ENCODE results near the gene RIIAD1. TPM values are rescaled to one million over a fixed set of nuclear protein-coding genes. Genes with fewer than 3 reads are reported as not detected.

RIIAD1 gene
- total and polyA plus RNA-seq, 2 experiments from 2014 or later = 1.2 TPM; not detected in 1

DNA sequence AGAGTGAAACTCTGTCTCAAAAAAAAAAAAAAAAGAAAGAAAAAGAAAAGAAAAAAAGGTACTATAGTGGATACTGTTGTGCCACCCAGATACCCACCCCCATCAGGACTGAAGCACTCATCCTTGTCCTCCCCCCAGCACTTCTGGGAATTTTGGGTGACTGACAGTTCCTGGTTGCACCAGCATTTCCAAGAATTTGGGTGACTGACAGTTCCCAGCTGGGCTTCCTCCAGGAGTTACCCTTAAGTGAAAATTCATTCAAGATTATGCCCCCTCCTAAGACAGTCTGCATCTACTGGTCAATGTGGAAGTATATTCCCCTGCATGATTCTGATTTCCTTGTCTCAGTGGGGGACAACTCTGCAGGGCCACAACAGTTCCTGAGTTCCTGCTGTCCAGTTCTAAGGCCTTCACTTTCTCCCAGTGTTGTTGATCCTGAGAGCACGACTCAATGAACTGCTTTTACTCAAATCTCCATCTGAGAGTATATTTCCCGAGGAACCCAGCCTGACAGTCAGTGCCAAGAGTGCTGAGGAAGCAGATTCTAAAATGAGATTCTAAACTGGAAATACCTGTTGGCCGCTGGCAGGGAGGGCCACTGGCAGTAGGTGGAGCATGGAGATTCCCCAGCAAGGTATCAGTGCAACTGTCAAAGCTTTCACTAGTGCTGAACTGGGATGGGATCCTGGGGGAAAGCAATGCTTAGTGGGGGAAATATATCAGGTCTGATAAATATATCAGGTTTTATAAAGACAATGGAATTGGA is 18.5 kb downstream of the RIIAD1 start:
- peaks cover 25% of the 10 kb centered on the region for H3K27me3 ChIP-seq (replicated peaks; ENCODE audit: insufficient read depth)
- no peak overlapping the region for H3K27ac ChIP-seq
- no peaks in the 10 kb centered on the region for H3K79me2 ChIP-seq (ENCODE audit: insufficient read depth)
- no peaks in the 10 kb centered on the region for H3F3A ChIP-seq (ENCODE audit: insufficient read depth)
- no peak for DNase-seq
- TF ChIP-seq EZH2 (IDR thresholded peaks at IDR 0.05; ENCODE audit: insufficient read depth, poor library complexity, severe bottlenecking) (no peak), EZH2phosphoT487 (IDR thresholded peaks at IDR 0.05; ENCODE audit: insufficient read depth, low read depth) (no peak)
- no peaks in the 10 kb centered on the region for H3K36me3 ChIP-seq (ENCODE audit: low read depth)
- H3K4me3 ChIP-seq = no peak overlapping the region
- no peak overlapping the region for H2AFZ ChIP-seq
- H3K9me3 ChIP-seq (ENCODE audit: low read depth) = no peaks in the 10 kb centered on the region
- H3K4me2 ChIP-seq (ENCODE audit: unreplicated experiment) = no peak overlapping the region
- no peaks in the 10 kb centered on the region for H3K4me1 ChIP-seq (ENCODE audit: insufficient read depth)
- H4K20me1 ChIP-seq (ENCODE audit: insufficient read depth) = no peaks in the 10 kb centered on the region
- in situ Hi-C loops (cut with MboI) = loop anchor here (10.0 kb wide), 1 partner anchor 285 kb away; the partner anchor contains the start of gene POGZ
- no peak overlapping the region for H3K9ac ChIP-seq
- no peaks in the 10 kb centered on the region for H3K9me2 ChIP-seq (ENCODE audit: insufficient read depth)
- WGBS, 2 experiments (ENCODE audit: low coverage in 1 of 2, low lambda C conversion rate in 2 of 2, missing lambda C conversion rate in 2 of 2) = 51 to 61% methylated on average over 3 of the region's 3 CpGs

DNA sequence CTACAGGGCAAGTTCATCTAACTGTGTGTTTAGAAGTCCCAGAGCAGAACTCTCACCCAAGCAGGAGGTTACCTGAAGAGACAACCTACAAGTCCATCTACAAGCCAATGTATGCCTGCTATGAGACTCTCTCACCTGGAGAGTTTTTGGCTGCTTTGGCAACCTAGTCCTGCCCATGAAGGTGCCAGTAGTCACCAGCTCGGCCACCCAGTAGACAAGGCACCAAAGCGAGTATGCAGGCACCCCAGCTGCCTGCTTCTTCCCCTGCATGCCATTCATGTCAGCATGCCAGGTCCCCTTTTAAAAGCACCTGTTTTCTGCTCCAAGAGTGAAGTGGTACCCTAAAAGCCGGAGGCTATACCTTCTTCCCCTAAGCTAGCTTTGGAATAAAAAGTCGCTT is 20.2 kb downstream of the RIIAD1 start:
- Histone ChIP-seq H3K9ac (no peak overlapping the region), H3K4me1 (ENCODE audit: insufficient read depth) (no peaks in the 10 kb centered on the region), H2AFZ (no peak overlapping the region), H3K9me3 (ENCODE audit: low read depth) (no peaks in the 10 kb centered on the region), H3K36me3 (ENCODE audit: low read depth) (no peaks in the 10 kb centered on the region), H3F3A (ENCODE audit: insufficient read depth) (no peaks in the 10 kb centered on the region), H3K27ac (no peak overlapping the region), H3K79me2 (ENCODE audit: insufficient read depth) (no peaks in the 10 kb centered on the region), H4K20me1 (ENCODE audit: insufficient read depth) (no peaks in the 10 kb centered on the region), H3K27me3 (replicated peaks; ENCODE audit: insufficient read depth) (peaks cover 36% of the 10 kb centered on the region), H3K9me2 (ENCODE audit: insufficient read depth) (no peaks in the 10 kb centered on the region), H3K4me3 (no peak overlapping the region), H3K4me2 (ENCODE audit: unreplicated experiment) (no peak overlapping the region)
- no peak for DNase-seq
- TF ChIP-seq EZH2 (IDR thresholded peaks at IDR 0.05; ENCODE audit: insufficient read depth, poor library complexity, severe bottlenecking) (no peak), EZH2phosphoT487 (IDR thresholded peaks at IDR 0.05; ENCODE audit: insufficient read depth, low read depth) (no peak)
- 59 to 70% methylated on average over 4 of the region's 4 CpGs for WGBS, 2 experiments (ENCODE audit: low coverage in 1 of 2, low lambda C conversion rate in 2 of 2, missing lambda C conversion rate in 2 of 2)
- in situ Hi-C loops (cut with MboI) = no loop called here

DNA sequence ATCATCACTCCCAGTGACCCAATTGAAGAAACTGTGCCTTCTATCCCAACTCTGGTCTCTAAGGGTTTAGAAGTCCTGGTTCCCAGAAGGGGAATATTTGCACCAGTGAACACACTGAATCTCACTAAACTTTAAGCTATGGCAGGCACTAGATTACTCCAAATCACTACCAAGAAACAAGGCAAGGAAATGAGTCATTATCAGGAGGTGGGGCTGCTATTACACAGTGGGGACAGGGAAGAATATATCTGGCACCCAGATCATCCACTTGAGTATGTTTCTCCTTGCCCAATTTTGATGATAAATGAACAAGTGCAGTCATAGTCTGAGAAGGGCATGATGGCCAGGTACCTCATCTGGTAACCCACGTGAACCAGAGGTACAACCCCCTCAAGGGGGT is 35.0 kb downstream of the RIIAD1 start:
- no peaks in the 10 kb centered on the region for H4K20me1 ChIP-seq (ENCODE audit: insufficient read depth)
- H3K4me3 ChIP-seq = no peak overlapping the region
- peaks cover 12% of the 10 kb centered on the region for H3F3A ChIP-seq (ENCODE audit: insufficient read depth)
- no peak overlapping the region for H2AFZ ChIP-seq
- no peaks in the 10 kb centered on the region for H3K9me2 ChIP-seq (ENCODE audit: insufficient read depth)
- H3K27ac ChIP-seq = no peak overlapping the region
- in situ Hi-C loops (cut with MboI) = no loop called here
- peaks cover 5% of the 10 kb centered on the region; the same call in 1 of the 2 replicates for H3K4me1 ChIP-seq (ENCODE audit: insufficient read depth)
- H3K9me3 ChIP-seq (ENCODE audit: low read depth) = no peaks in the 10 kb centered on the region
- H3K27me3 ChIP-seq (replicated peaks; ENCODE audit: insufficient read depth) = no peaks in the 10 kb centered on the region
- no peak overlapping the region for H3K4me2 ChIP-seq (ENCODE audit: unreplicated experiment)
- TF ChIP-seq EZH2 (IDR thresholded peaks at IDR 0.05; ENCODE audit: insufficient read depth, poor library complexity, severe bottlenecking) (no peak), EZH2phosphoT487 (IDR thresholded peaks at IDR 0.05; ENCODE audit: insufficient read depth, low read depth) (no peak)
- 27 to 33% methylated on average over 1 of the region's 1 CpG for WGBS, 2 experiments (ENCODE audit: low coverage in 1 of 2, low lambda C conversion rate in 2 of 2, missing lambda C conversion rate in 2 of 2)
- peaks cover 4% of the 10 kb centered on the region; the same call in 1 of the 2 replicates for H3K36me3 ChIP-seq (ENCODE audit: low read depth)
- H3K9ac ChIP-seq = no peak overlapping the region
- peak; percentile 56 for DNase-seq
- no peaks in the 10 kb centered on the region for H3K79me2 ChIP-seq (ENCODE audit: insufficient read depth)

DNA sequence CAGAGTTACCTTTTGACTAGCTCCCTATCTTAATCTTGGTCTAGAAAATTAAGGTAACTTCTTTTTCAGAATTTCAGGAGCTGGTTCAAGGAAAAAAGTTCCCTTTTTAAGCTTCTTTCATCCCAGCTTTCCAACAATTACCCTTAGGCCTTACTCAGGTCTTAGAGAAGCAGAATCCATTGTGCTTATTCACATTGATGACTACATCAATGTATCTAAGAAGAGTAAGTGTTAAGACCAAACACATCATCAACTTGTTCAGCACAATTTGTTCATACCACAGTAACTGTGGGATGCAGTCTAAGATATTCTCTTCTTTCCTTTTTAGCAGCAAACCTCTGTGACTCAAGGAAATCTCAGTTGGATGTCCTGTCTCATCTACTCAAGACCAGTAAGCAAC is 37.9 kb downstream of the RIIAD1 start:
- no peak overlapping the region for H3K4me2 ChIP-seq (ENCODE audit: unreplicated experiment)
- peaks cover 11% of the 10 kb centered on the region for H3K79me2 ChIP-seq (ENCODE audit: insufficient read depth)
- in situ Hi-C loops (cut with MboI) = no loop called here
- H3K9me3 ChIP-seq (ENCODE audit: low read depth) = no peaks in the 10 kb centered on the region
- peaks cover 25% of the 10 kb centered on the region for H3F3A ChIP-seq (ENCODE audit: insufficient read depth)
- no peaks in the 10 kb centered on the region for H4K20me1 ChIP-seq (ENCODE audit: insufficient read depth)
- peaks cover 17% of the 10 kb centered on the region for H3K4me1 ChIP-seq (ENCODE audit: insufficient read depth)
- H3K9me2 ChIP-seq (ENCODE audit: insufficient read depth) = no peaks in the 10 kb centered on the region
- TF ChIP-seq EZH2phosphoT487 (IDR thresholded peaks at IDR 0.05; ENCODE audit: insufficient read depth, low read depth) (no peak), EZH2 (IDR thresholded peaks at IDR 0.05; ENCODE audit: insufficient read depth, poor library complexity, severe bottlenecking) (no peak)
- H3K36me3 ChIP-seq (ENCODE audit: low read depth) = peaks cover 10% of the 10 kb centered on the region; the same call in 1 of the 2 replicates
- no peak overlapping the region for H2AFZ ChIP-seq
- no peaks in the 10 kb centered on the region for H3K27me3 ChIP-seq (replicated peaks; ENCODE audit: insufficient read depth)
- no peak overlapping the region for H3K27ac ChIP-seq
- H3K9ac ChIP-seq = no peak overlapping the region
- no peak overlapping the region for H3K4me3 ChIP-seq
- peak; percentile 56 for DNase-seq
